Peyer's patch (tissue), 4 donors: ENCODE results near the gene BEX1. TPM values are rescaled to one million over a fixed set of nuclear protein-coding genes. Genes with fewer than 3 reads are reported as not detected.

ENCODE experiments used
- DNase-seq, 3 donors: peaks; one replicate each; pipeline ENCODE4 v3.0.0-alpha.2; 2017 to 2019
- H3K27ac ChIP-seq, 4 donors: fragments of 200-600 bp; sonication (generic); one replicate each; pipeline ENCODE4 v1.5.1; 2016 to 2019
- H3K27me3 ChIP-seq, 2 donors: fragments of 200-600 bp; sonication (generic); one replicate each; pipeline ENCODE4 v1.5.1; 2019
- H3K36me3 ChIP-seq, 3 donors: fragments of 200-600 bp; sonication (generic); one replicate each; pipeline ENCODE4 v1.5.1; 2016 to 2019
- H3K4me1 ChIP-seq, 4 donors: fragments of 200-600 bp; sonication (generic); one replicate each; pipeline ENCODE4 v1.5.1; 2016 to 2019
- H3K4me3 ChIP-seq, 4 donors: fragments of 200-600 bp; sonication (generic); 1 replicate in 3 of 4; 2 replicates in 1 of 4; pipeline ENCODE4 v1.5.1; 2016 to 2019; ENCODE audit warnings: mild to moderate bottlenecking in 1 of 4
- H3K9me3 ChIP-seq, 4 donors: fragments of 200-600 bp; sonication (generic); one replicate each; pipeline ENCODE4 v1.5.1; 2016 to 2019; ENCODE audit warnings: mild to moderate bottlenecking in 1 of 4
- CTCF ChIP-seq, 6 experiments: fragments of 450-650 bp in 4 of 6; fragments of 200-600 bp in 2 of 6; sonication (generic) in 1 of 6; IDR thresholded peaks; one replicate each; pipeline ENCODE4 v1.5.1; 2017 to 2019; ENCODE audit warnings: antibody characterized with exemption in 6 of 6, mild to moderate bottlenecking in 3 of 6, moderate library complexity in 1 of 6
- POLR2A ChIP-seq, 2 donors: fragments of 450-650 bp; IDR thresholded peaks; one replicate each; pipeline ENCODE4 v1.5.1; 2017; ENCODE audit warnings: antibody characterized with exemption in 2 of 2, mild to moderate bottlenecking in 2 of 2, moderate library complexity in 2 of 2
- total RNA-seq, 4 donors: library from RNA; depleted of rRNA; stranded (reverse); fragments of >200 nt; gene quantifications; one replicate each; pipeline ENCODE4 v1.1.0, GENCODE V29; 2016

Gene BEX1
- total RNA-seq, 4 donors from 2014 or later: 1.2 to 5.0 (median 2.3) TPM

GRCh38 chrX:103098488-103098887 lies 34.5 kb upstream of the BEX1 start:
- no peak for TF ChIP-seq POLR2A (IDR thresholded peaks at IDR 0.05)
- no peak for TF ChIP-seq CTCF (IDR thresholded peaks at IDR 0.05)
- DNase-seq: no peak
- H3K36me3 ChIP-seq: no peaks in the 10 kb centered on the region

GRCh38 chrX:103092942-103093341 lies 29.0 kb upstream of the BEX1 start, which contains the start of gene NXF3:
NXF3 (minus strand) TSS chrX:103093143; CDS start chrX:103093023, 120 bp downstream.
- Histone ChIP-seq H3K9me3 (no peaks in the 10 kb centered on the region), H3K4me3 (no peak within 1 kb of the TSS), H3K27ac (no peak within 1 kb of the TSS), H3K36me3 (no peaks in the 10 kb centered on the region), H3K27me3 (no peaks in the 10 kb centered on the region), H3K4me1 (no peaks in the 10 kb centered on the region)
- no peak for DNase-seq
- TF ChIP-seq CTCF (IDR thresholded peaks at IDR 0.05): no peak

More at GRCh38 chrX:103098488-103098887, 34.5 kb upstream of the BEX1 start:
- H3K27ac ChIP-seq: no peak overlapping the region
- no peak overlapping the region for H3K4me3 ChIP-seq
- no peaks in the 10 kb centered on the region for H3K27me3 ChIP-seq
- H3K4me1 ChIP-seq: no peaks in the 10 kb centered on the region
- no peaks in the 10 kb centered on the region for H3K9me3 ChIP-seq

GRCh38 chrX:103081051-103081450 lies 17.1 kb upstream of the BEX1 start:
- Histone ChIP-seq H3K9me3 (no peaks in the 10 kb centered on the region), H3K4me3 (no peak overlapping the region), H3K27me3 (no peaks in the 10 kb centered on the region), H3K27ac (no peak overlapping the region), H3K4me1 (no peaks in the 10 kb centered on the region), H3K36me3 (no peaks in the 10 kb centered on the region)
- TF ChIP-seq POLR2A (IDR thresholded peaks at IDR 0.05) (no peak), CTCF (IDR thresholded peaks at IDR 0.05) (no peak)
- no peak for DNase-seq

GRCh38 chrX:103073467-103073866 lies 9.5 kb upstream of the BEX1 start:
- Histone ChIP-seq H3K9me3 (no peaks in the 10 kb centered on the region), H3K4me1 (no peaks in the 10 kb centered on the region), H3K27ac (no peak overlapping the region), H3K27me3 (no peaks in the 10 kb centered on the region), H3K4me3 (no peak overlapping the region), H3K36me3 (no peaks in the 10 kb centered on the region)
- no peak for DNase-seq
- TF ChIP-seq POLR2A (IDR thresholded peaks at IDR 0.05): no peak
- no peak for TF ChIP-seq CTCF (IDR thresholded peaks at IDR 0.05)

GRCh38 chrX:103066606-103067005 lies 2.6 kb upstream of the BEX1 start:
- Histone ChIP-seq H3K27me3 (no peaks in the 10 kb centered on the region), H3K4me3 (no peak overlapping the region), H3K27ac (no peak overlapping the region), H3K36me3 (no peaks in the 10 kb centered on the region), H3K9me3 (no peaks in the 10 kb centered on the region), H3K4me1 (no peaks in the 10 kb centered on the region)
- no peak for DNase-seq
- no peak for TF ChIP-seq CTCF (IDR thresholded peaks at IDR 0.05)
- TF ChIP-seq POLR2A (IDR thresholded peaks at IDR 0.05): no peak
